ENCODE data around the gene GMDS.

DNA sequence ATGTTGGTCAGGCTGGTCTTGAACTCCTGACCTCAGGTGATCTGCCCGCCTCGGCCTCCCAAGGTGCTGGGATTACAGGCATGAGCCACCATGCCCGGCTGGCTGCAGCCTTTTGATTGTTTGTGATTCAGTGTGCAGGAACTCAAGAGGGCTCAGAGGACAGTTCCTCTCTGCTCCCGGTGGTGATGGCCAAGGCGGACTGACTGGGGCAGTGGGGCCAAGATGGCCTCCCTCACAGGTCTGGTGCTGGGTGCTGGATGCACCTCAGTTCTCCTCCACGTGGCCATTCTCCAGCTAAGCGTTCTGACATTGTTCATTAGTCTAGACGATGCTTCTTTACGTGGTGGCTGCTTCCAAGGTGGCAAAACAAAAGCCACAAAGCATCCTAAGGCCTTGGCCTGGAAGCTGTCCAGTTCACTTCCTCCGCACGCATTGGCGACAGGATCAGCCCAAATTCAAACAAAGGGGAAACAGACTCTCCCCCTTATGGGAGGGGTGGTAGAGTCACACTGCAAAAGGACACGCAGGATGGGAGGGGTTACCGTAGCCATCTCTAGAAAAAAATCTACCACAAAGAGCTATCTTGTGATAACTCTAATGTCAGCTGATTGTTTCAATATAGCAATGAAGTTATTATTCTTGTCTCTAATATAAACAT, 488.8 kb downstream of the GMDS start:
- TF ChIP-seq EZH2 (IDR thresholded peaks at IDR 0.05; ENCODE audit: borderline replicate concordance, insufficient read depth, low read depth, low read length, poor library complexity, severe bottlenecking) (no peak), CTCF (IDR thresholded peaks at IDR 0.05) (no peak)
